IMR-90 (cell line): ENCODE results near the gene VAV3. TPM values are rescaled to one million over a fixed set of nuclear protein-coding genes. Genes with fewer than 3 reads are reported as not detected.

ENCODE experiments used
- ATAC-seq: fragments of 200-7000 bp; cut with Tn5 transposase; 2 replicates; pipeline ENCODE4 v1.9.1; 2020; ENCODE audit warnings: low read depth, mild to moderate bottlenecking, moderate library complexity
- BruUV-seq: library from RNA; stranded (reverse); fragments of 400-500 nt; replicated peaks from 2 replicates; lab custom pipeline; 2021; lab: Mats Ljungman, UMichigan
- CTCF ChIA-PET: fragments of 300-600 bp; formaldehyde crosslinking; extraction: SDS; loops from one replicate; lab custom pipeline; 2021; ENCODE audit warnings: antibody characterized with exemption; lab: Yijun Ruan, JAX
- POLR2A ChIA-PET: fragments of 300-600 bp; sonication (Branson Sonifier 250); formaldehyde crosslinking; loops from one replicate; lab custom pipeline; 2022; ENCODE audit warnings: antibody characterized with exemption; ENCODE audit not compliant: unreplicated experiment; lab: Charles Lee
- DNase-seq: peaks from one replicate; pipeline ENCODE4 v3.0.0; 2013
- H2AFZ ChIP-seq: replicated peaks from 2 replicates; pipeline ENCODE3; 2013; ENCODE audit warnings: low read length, mild to moderate bottlenecking; ENCODE audit not compliant: poor library complexity
- H2AK5ac ChIP-seq: 2 replicates; pipeline ENCODE4 v1.6.1; 2013; ENCODE audit warnings: low read depth, low read length, inconsistent platforms
- H2AK9ac ChIP-seq: replicated peaks from 2 replicates; pipeline ENCODE3; 2013; ENCODE audit warnings: mild to moderate bottlenecking, low read depth, low read length, moderate library complexity; ENCODE audit not compliant: poor library complexity
- H2BK120ac ChIP-seq: 2 replicates; pipeline ENCODE4 v1.6.1; 2013; ENCODE audit warnings: low read depth, low read length, inconsistent platforms
- H2BK15ac ChIP-seq: 3 replicates; pipeline ENCODE4 v1.6.1; 2013; ENCODE audit warnings: low read depth, low read length, inconsistent platforms
- H2BK20ac ChIP-seq: 2 replicates; pipeline ENCODE4 v1.6.1; 2013; ENCODE audit warnings: low read depth, mild to moderate bottlenecking, inconsistent platforms, low read length, moderate library complexity
- H2BK5ac ChIP-seq: 2 replicates; pipeline ENCODE4 v1.6.1; 2013; ENCODE audit warnings: mild to moderate bottlenecking, low read depth, low read length, inconsistent platforms; ENCODE audit not compliant: poor library complexity, severe bottlenecking
- H3K14ac ChIP-seq: replicated peaks from 2 replicates; pipeline ENCODE4 v1.6.1; 2013; ENCODE audit warnings: low read depth, low read length, inconsistent platforms
- H3K18ac ChIP-seq: 2 replicates; pipeline ENCODE4 v1.6.1; 2013; ENCODE audit warnings: low read depth, low read length, control low read depth
- H3K23ac ChIP-seq: 2 replicates; pipeline ENCODE4 v1.6.1; 2013; ENCODE audit warnings: low read depth, low read length, inconsistent platforms
- H3K27ac ChIP-seq: 2 replicates; pipeline ENCODE4 v1.5.1; 2013; ENCODE audit warnings: mild to moderate bottlenecking, control low read depth, low read length; ENCODE audit not compliant: insufficient read depth
- H3K27me3 ChIP-seq: 2 replicates; pipeline ENCODE4 v1.6.1; 2013; ENCODE audit warnings: low read length; ENCODE audit not compliant: control insufficient read depth, insufficient read depth
- H3K36me3 ChIP-seq: 2 replicates; pipeline ENCODE4 v1.6.1; 2013; ENCODE audit warnings: low read length, mixed read lengths; ENCODE audit not compliant: control insufficient read depth, insufficient read depth
- H3K4ac ChIP-seq: 2 replicates; pipeline ENCODE4 v1.6.1; 2013; ENCODE audit warnings: low read depth, low read length, inconsistent platforms
- H3K4me1 ChIP-seq: 2 replicates; pipeline ENCODE4 v1.6.1; 2013; ENCODE audit warnings: low read length, mixed read lengths; ENCODE audit not compliant: control insufficient read depth, insufficient read depth
- H3K4me2 ChIP-seq: 2 replicates; pipeline ENCODE4 v1.6.1; 2013; ENCODE audit warnings: low read depth, mild to moderate bottlenecking, control low read depth, low read length, moderate library complexity
- H3K4me3 ChIP-seq: 2 replicates; pipeline ENCODE4 v1.5.1; 2013; ENCODE audit warnings: low read depth, mild to moderate bottlenecking, control low read depth, low read length, moderate library complexity; ENCODE audit not compliant: insufficient read depth
- H3K56ac ChIP-seq: 2 replicates; pipeline ENCODE4 v1.6.1; 2013; ENCODE audit warnings: low read length, inconsistent platforms; ENCODE audit not compliant: insufficient read depth; ENCODE audit errors: extremely low read depth
- H3K79me1 ChIP-seq, 2 experiments: 2 replicates each; pipeline ENCODE4 v1.6.1; 2013; ENCODE audit warnings: low read length in 2 of 2, inconsistent platforms in 1 of 2, low read depth in 1 of 2
- H3K9ac ChIP-seq: 2 replicates; pipeline ENCODE4 v1.6.1; 2013; ENCODE audit warnings: low read depth, low read length, control low read depth
- H3K9me1 ChIP-seq: 2 replicates; pipeline ENCODE4 v1.6.1; 2013; ENCODE audit warnings: low read length, inconsistent platforms; ENCODE audit not compliant: insufficient read depth
- H3K9me3 ChIP-seq: 2 replicates; pipeline ENCODE4 v1.6.1; 2013; ENCODE audit warnings: low read length; ENCODE audit not compliant: control insufficient read depth, insufficient read depth
- H4K20me1 ChIP-seq: 2 replicates; pipeline ENCODE4 v1.6.1; 2013; ENCODE audit warnings: low read length, inconsistent platforms; ENCODE audit not compliant: insufficient read depth
- H4K5ac ChIP-seq: 2 replicates; pipeline ENCODE4 v1.6.1; 2013; ENCODE audit warnings: mild to moderate bottlenecking, low read depth, low read length, control low read depth
- H4K8ac ChIP-seq, 2 experiments: 2 replicates each; pipeline ENCODE4 v1.6.1; 2013; ENCODE audit warnings: low read depth in 2 of 2, low read length in 2 of 2, control low read depth in 1 of 2, inconsistent platforms in 1 of 2
- H4K91ac ChIP-seq: 2 replicates; pipeline ENCODE4 v1.6.1; 2013; ENCODE audit warnings: low read depth, low read length, inconsistent platforms; ENCODE audit not compliant: insufficient read depth
- BHLHE40 ChIP-seq: fragments of 150-350 bp; IDR thresholded peaks from 2 replicates; pipeline ENCODE4 v1.6.1; 2016; ENCODE audit warnings: mild to moderate bottlenecking, low read depth, low read length
- CEBPB ChIP-seq: IDR thresholded peaks from 2 replicates; pipeline ENCODE4 v1.6.1; 2012; ENCODE audit warnings: low read depth, low read length, improper control_type of control experiment
- CHD1 ChIP-seq: IDR thresholded peaks from 2 replicates; pipeline ENCODE4 v1.6.1; 2012; ENCODE audit warnings: low read depth, low read length, improper control_type of control experiment
- MAFK ChIP-seq: IDR thresholded peaks from 2 replicates; pipeline ENCODE4 v1.6.1; 2012; ENCODE audit warnings: low read depth, low read length, improper control_type of control experiment
- MAZ ChIP-seq: IDR thresholded peaks from 2 replicates; pipeline ENCODE4 v1.6.1; 2012; ENCODE audit warnings: low read depth, mild to moderate bottlenecking, low read length, improper control_type of control experiment, moderate library complexity, borderline replicate concordance
- RAD21 ChIP-seq: IDR thresholded peaks from 2 replicates; pipeline ENCODE4 v1.6.1; 2012; ENCODE audit warnings: low read length, improper control_type of control experiment
- RCOR1 ChIP-seq: IDR thresholded peaks from 2 replicates; pipeline ENCODE4 v1.6.1; 2012; ENCODE audit warnings: mild to moderate bottlenecking, low read length, improper control_type of control experiment; ENCODE audit not compliant: insufficient replicate concordance
- RFX5 ChIP-seq: IDR thresholded peaks from 2 replicates; pipeline ENCODE4 v1.8.0; 2012; ENCODE audit warnings: low read depth, mild to moderate bottlenecking, low read length, moderate library complexity
- SMC3 ChIP-seq: fragments of 150-350 bp; IDR thresholded peaks from 2 replicates; pipeline ENCODE4 v1.6.1; 2016; ENCODE audit warnings: low read depth, mild to moderate bottlenecking, antibody characterized with exemption, low read length, moderate library complexity
- WGBS, 2 experiments: methylation state at CpG; one replicate each; pipeline versions ENCODE4 v1.1.5 to v1.1.7; 2013; ENCODE audit warnings: missing lambda C conversion rate in 2 of 2; ENCODE audit not compliant: insufficient read length in 1 of 2; ENCODE audit errors: extremely low coverage in 2 of 2; 5-methylcytosine and 5-hydroxymethylcytosine counted together
- dilution Hi-C: fragments of 300-500 bp; cut with HindIII; formaldehyde crosslinking; loops from one replicate; pipeline ENCODE4 v1.14.3; 2018; ENCODE audit warnings: low sequenced_read_pairs; ENCODE audit not compliant: unreplicated experiment
- in situ Hi-C: fragments of 300-500 bp; cut with MboI; formaldehyde crosslinking; loops from 3 replicates; pipeline ENCODE4 v1.14.3; 2019; ENCODE audit warnings: low sequenced_read_pairs, inconsistent platforms, mixed read lengths
- intact Hi-C: fragments of 100-400 bp; cut with micrococcal nuclease; formaldehyde crosslinking; loops from 2 replicates; pipeline ENCODE4 v1.10.0; 2022
- polyA plus RNA-seq, 3 experiments: library from polyadenylated mRNA; depleted of rRNA; stranded (reverse); fragments of >200 nt; gene quantifications; 2 replicates each; pipeline ENCODE4 v1.2.3, GENCODE V29; 2012; ENCODE audit warnings: low replicate concordance in 1 of 3
- total RNA-seq: library from RNA; depleted of rRNA; stranded (reverse); fragments of >200 nt; gene quantifications from 2 replicates; pipeline ENCODE4 v1.2.3, GENCODE V29; 2012
- TF ChIP-seq, protein P1 (sequence below): conservative IDR thresholded peaks from 2 replicates; pipeline ENCODE4 v1.5.1; 2012; ENCODE audit warnings: mild to moderate bottlenecking, low read depth, low read length, improper control_type of control experiment

VAV3 gene
- total and polyA plus RNA-seq, 2 of the 4 experiments (the other 2 are of a cell fraction) = 0.12 to 0.18 TPM

DNA sequence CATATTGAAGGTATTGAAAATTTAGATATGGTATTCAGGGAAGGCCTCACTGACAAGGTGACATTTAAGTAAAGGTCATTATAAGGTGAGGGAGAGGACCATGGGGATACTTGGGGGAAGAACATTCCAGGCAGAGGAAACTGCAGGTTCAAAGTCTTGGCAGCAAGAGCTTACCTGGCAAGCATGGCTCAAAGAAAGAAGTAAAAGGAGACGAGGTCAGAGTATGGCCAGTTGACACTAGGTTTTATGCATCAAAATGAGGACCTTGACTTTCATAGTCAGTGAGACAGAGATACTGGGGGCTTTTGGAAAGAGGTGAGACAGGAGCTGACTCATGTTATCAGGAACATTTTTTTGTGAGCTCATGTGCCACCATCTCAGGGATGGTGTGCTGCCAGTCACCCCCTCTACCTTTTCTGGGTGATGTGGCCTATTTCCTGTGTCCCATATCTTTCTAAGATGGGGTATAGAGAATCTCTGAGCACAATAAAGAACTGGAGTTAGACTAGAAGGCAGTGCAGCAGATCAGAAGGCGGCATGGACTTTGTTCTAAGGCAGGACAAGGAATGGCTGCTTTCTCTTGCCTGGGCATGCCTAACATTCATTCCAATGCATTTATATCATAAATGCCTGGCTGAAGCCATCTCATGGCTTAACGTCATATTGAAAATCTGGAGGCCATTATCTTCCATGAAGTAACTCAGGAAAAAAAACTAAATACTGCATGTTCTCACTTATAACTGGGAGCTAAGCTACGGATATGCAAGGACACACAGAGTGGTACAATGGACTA, 417.4 kb downstream of the VAV3 start:
- no peaks in the 10 kb centered on the region for H3K4me1 ChIP-seq
- ChIA-PET POLR2A (no interaction called here), CTCF (no interaction called here)
- H2AFZ ChIP-seq = no peak overlapping the region
- H3K27ac ChIP-seq = no peak overlapping the region
- H3K23ac ChIP-seq = no peak overlapping the region
- intact Hi-C loops (no loop called here), dilution Hi-C loops (no loop called here), in situ Hi-C loops (no loop called here)
- H3K36me3 ChIP-seq = no peaks in the 10 kb centered on the region
- no peak overlapping the region for H4K8ac ChIP-seq
- H4K5ac ChIP-seq = no peak overlapping the region
- no peak overlapping the region for H4K91ac ChIP-seq
- ATAC-seq (no peak), DNase-seq (no peak)
- H2BK15ac ChIP-seq = no peak overlapping the region
- H3K14ac ChIP-seq = no peak overlapping the region
- H3K4me3 ChIP-seq = no peak overlapping the region
- no peak overlapping the region for H2BK120ac ChIP-seq
- H3K18ac ChIP-seq = no peak overlapping the region
- H3K4ac ChIP-seq = no peak overlapping the region
- H4K20me1 ChIP-seq = no peaks in the 10 kb centered on the region
- no peaks in the 10 kb centered on the region for H3K9me3 ChIP-seq
- no peak overlapping the region for H3K4me2 ChIP-seq
- H2BK20ac ChIP-seq = no peak overlapping the region
- H2AK5ac ChIP-seq = no peak overlapping the region
- H2BK5ac ChIP-seq = no peak overlapping the region
- H2AK9ac ChIP-seq = no peak overlapping the region
- no peaks in the 10 kb centered on the region for H3K27me3 ChIP-seq
- no peak overlapping the region for H3K9ac ChIP-seq
- no peak for TF ChIP-seq SMC3
- TF ChIP-seq CEBPB = no peak
- TF ChIP-seq, protein P1, sequence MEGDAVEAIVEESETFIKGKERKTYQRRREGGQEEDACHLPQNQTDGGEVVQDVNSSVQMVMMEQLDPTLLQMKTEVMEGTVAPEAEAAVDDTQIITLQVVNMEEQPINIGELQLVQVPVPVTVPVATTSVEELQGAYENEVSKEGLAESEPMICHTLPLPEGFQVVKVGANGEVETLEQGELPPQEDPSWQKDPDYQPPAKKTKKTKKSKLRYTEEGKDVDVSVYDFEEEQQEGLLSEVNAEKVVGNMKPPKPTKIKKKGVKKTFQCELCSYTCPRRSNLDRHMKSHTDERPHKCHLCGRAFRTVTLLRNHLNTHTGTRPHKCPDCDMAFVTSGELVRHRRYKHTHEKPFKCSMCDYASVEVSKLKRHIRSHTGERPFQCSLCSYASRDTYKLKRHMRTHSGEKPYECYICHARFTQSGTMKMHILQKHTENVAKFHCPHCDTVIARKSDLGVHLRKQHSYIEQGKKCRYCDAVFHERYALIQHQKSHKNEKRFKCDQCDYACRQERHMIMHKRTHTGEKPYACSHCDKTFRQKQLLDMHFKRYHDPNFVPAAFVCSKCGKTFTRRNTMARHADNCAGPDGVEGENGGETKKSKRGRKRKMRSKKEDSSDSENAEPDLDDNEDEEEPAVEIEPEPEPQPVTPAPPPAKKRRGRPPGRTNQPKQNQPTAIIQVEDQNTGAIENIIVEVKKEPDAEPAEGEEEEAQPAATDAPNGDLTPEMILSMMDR = no peak
- TF ChIP-seq CHD1 = no peak
- TF ChIP-seq MAFK = no peak
- TF ChIP-seq BHLHE40 = no peak
- no peak for TF ChIP-seq MAZ
- TF ChIP-seq RCOR1 = no peak
- no peak for TF ChIP-seq RAD21
- TF ChIP-seq RFX5 = no peak
- no TSS peak for BruUV-seq
- no peaks in the 10 kb centered on the region for H3K79me1 ChIP-seq
- H3K56ac ChIP-seq = no peak overlapping the region
- no CpG with 5 or more reads among the region's 4 CpGs for WGBS, 2 experiments
- no peaks in the 10 kb centered on the region for H3K9me1 ChIP-seq
